HepG2 (cell line): ENCODE measurements around the gene VAMP8. TPM values are rescaled to one million over a fixed set of nuclear protein-coding genes. Genes with fewer than 3 reads are reported as not detected.

Experiments
- AFF4 ChIP-seq: sonication (generic); formaldehyde crosslinking; IDR thresholded peaks from 2 replicates; pipeline ENCODE4 v1.4.0; 2020; ENCODE audit warnings: missing genetic modification reagents
- ATF7-NPFF ChIP-seq: sonication (generic); formaldehyde crosslinking; IDR thresholded peaks from 2 replicates; pipeline ENCODE4 v1.8.1; 2023; ENCODE audit warnings: mild to moderate bottlenecking, low read depth, missing genetic modification reagents, moderate library complexity
- HNF4A ChIP-seq: sonication (generic); formaldehyde crosslinking; IDR thresholded peaks from 2 replicates; pipeline ENCODE4 v1.4.0; 2020; ENCODE audit warnings: missing genetic modification reagents
- HNRNPH1 ChIP-seq: fragments of 200-400 bp; formaldehyde crosslinking; optimal IDR thresholded peaks from 2 replicates; pipeline ENCODE3; 2017; ENCODE audit warnings: mild to moderate bottlenecking, low read depth, low read length
- MTA3 ChIP-seq: sonication (generic); formaldehyde crosslinking; IDR thresholded peaks from 2 replicates; pipeline ENCODE4 v1.4.0; 2020; ENCODE audit warnings: missing genetic modification reagents
- MXD1 ChIP-seq: sonication (generic); formaldehyde crosslinking; IDR thresholded peaks from 2 replicates; pipeline ENCODE4 v1.4.0; 2020; ENCODE audit warnings: mild to moderate bottlenecking, missing genetic modification reagents
- NFRKB ChIP-seq: fragments of 450-650 bp; IDR thresholded peaks from 2 replicates; pipeline ENCODE4 v1.6.1; 2017
- NR2F6 ChIP-seq, 2 experiments: IDR thresholded peaks; 2 replicates each; pipeline ENCODE4 v1.6.1; 2016; ENCODE audit warnings: antibody characterized with exemption in 1 of 2, mild to moderate bottlenecking in 1 of 2
- PHF8 ChIP-seq: sonication (generic); formaldehyde crosslinking; IDR thresholded peaks from 2 replicates; pipeline ENCODE4 v1.5.0; 2020; ENCODE audit warnings: missing genetic modification reagents
- PRDM10 ChIP-seq: sonication (generic); formaldehyde crosslinking; IDR thresholded peaks from 2 replicates; pipeline ENCODE4 v1.4.0; 2020; ENCODE audit warnings: low read depth, missing genetic modification reagents
- SUZ12 ChIP-seq: fragments of 150-350 bp; IDR thresholded peaks from 2 replicates; pipeline ENCODE4 v1.6.1; 2014; ENCODE audit warnings: low read depth, low read length
- TFAP4 ChIP-seq: sonication (generic); IDR thresholded peaks from 2 replicates; pipeline ENCODE4 v1.6.1; 2016; ENCODE audit warnings: low read depth, borderline replicate concordance
- ZKSCAN5 ChIP-seq: sonication (generic); formaldehyde crosslinking; IDR thresholded peaks from 2 replicates; pipeline ENCODE4 v1.5.1; 2020; ENCODE audit warnings: mild to moderate bottlenecking, missing genetic modification reagents
- ZMYM3 ChIP-seq: sonication (generic); formaldehyde crosslinking; IDR thresholded peaks from 2 replicates; pipeline ENCODE4 v1.5.1; 2020; ENCODE audit warnings: mild to moderate bottlenecking, missing genetic modification reagents
- ZNF256 ChIP-seq: sonication (generic); formaldehyde crosslinking; conservative IDR thresholded peaks from 2 replicates; pipeline ENCODE4 v1.4.0; 2020; ENCODE audit warnings: missing genetic modification reagents
- ZNF367 ChIP-seq: sonication (generic); formaldehyde crosslinking; IDR thresholded peaks from 2 replicates; pipeline ENCODE4 v1.4.0; 2020; ENCODE audit warnings: missing genetic modification reagents, borderline replicate concordance
- ZNF460 ChIP-seq: sonication (generic); formaldehyde crosslinking; IDR thresholded peaks from 2 replicates; pipeline ENCODE4 v1.5.1; 2020; ENCODE audit warnings: missing genetic modification reagents, mild to moderate bottlenecking, borderline replicate concordance
- ZNF503 ChIP-seq: sonication (generic); formaldehyde crosslinking; IDR thresholded peaks from 2 replicates; pipeline ENCODE4 v1.4.0; 2020; ENCODE audit warnings: missing genetic modification reagents
- polyA plus RNA-seq, 8 experiments: library from polyadenylated mRNA; depleted of rRNA in 3 of 8; stranded (reverse) in 7 of 8; unstranded in 1 of 8; fragments of >200 nt; fragmentation: Illumina TruSeq in 4 of 8; extraction: Trizol in 4 of 8; gene quantifications; 2 replicates each; pipeline versions ENCODE4 v1.2.1 to v1.2.3, GENCODE V29; 2011 to 2016; ENCODE audit warnings: low read depth in 4 of 8, missing spikeins in 1 of 8, mixed read lengths in 1 of 8; ENCODE audit not compliant: insufficient read depth in 1 of 8
- total RNA-seq, 5 experiments: library from RNA; depleted of rRNA; stranded (reverse); fragments of >200 nt; fragmentation: Illumina TruSeq; extraction: Trizol; gene quantifications; 2 replicates each; pipeline ENCODE4 v1.2.3, GENCODE V29; 2016; ENCODE audit warnings: low read depth in 1 of 5

The VAMP8 gene
- total and polyA plus RNA-seq, 2 of the 13 experiments (the other 11 are each of a cell fraction or from before 2014, with no cell fraction given), result 83.3 to 157 TPM

- no peak for TF ChIP-seq ZNF503 (CRISPR knock-in tag)
- TF ChIP-seq AFF4 (CRISPR knock-in tag), result no peak
- TF ChIP-seq ZNF256, result no peak; the same call in 1 of the 2 replicates
- 0 out of 2 replicates have a peak, but pooled peaks have one; percentile 46 for TF ChIP-seq ZNF367
- TF ChIP-seq NFRKB, result no peak
- no peak for TF ChIP-seq SUZ12
- no peak for TF ChIP-seq ZNF460 (CRISPR knock-in tag)
- TF ChIP-seq MTA3 (CRISPR knock-in tag), result no peak
- TF ChIP-seq ZKSCAN5 (CRISPR knock-in tag), result no peak
- TF ChIP-seq ATF7-NPFF (CRISPR knock-in tag), result peak; percentile 79
- no peak; the same call in none of the 2 replicates for TF ChIP-seq MXD1 (CRISPR knock-in tag)
- peak; percentile 98 for TF ChIP-seq PHF8 (CRISPR knock-in tag)
- TF ChIP-seq PRDM10 (CRISPR knock-in tag), result peak; percentile 73; the same call in 1 of the 2 replicates
- TF ChIP-seq HNRNPH1, result peak; percentile 53
- TF ChIP-seq NR2F6 (IDR thresholded peaks at IDR 0.05), result no peak
- peak; percentile 22; the same call in 1 of the 2 replicates for TF ChIP-seq NR2F6 (CRISPR knock-in tag; IDR thresholded peaks at IDR 0.05)
- peak; percentile 9; the same call in 1 of the 2 replicates for TF ChIP-seq TFAP4
- TF ChIP-seq HNF4A (CRISPR knock-in tag), result 0 out of 2 replicates have a peak, but pooled peaks have one; percentile 8
- TF ChIP-seq ZMYM3 (CRISPR knock-in tag), result peak; percentile 83; the same call in 1 of the 2 replicates
These were observed 34.6 kb downstream of the VAMP8 start, which contains the start of gene C2orf68 (continued) for GRCh38 chr2:85611705-85612587.
